Skeletal muscle satellite cell (primary cell): ENCODE measurements around the gene CFAP61.
"Not testable (repeated sequence)": the region's sequence is repeated elsewhere in the genome, so short reads cannot be mapped to it uniquely, and the experiment has no call there.

Experiments used
- H3K27me3 ChIP-seq: 2 replicates; pipeline ENCODE4 v1.7.0; 2013; ENCODE audit warnings: low read length; ENCODE audit not compliant: control insufficient read depth, insufficient read depth
- H3K36me3 ChIP-seq: 2 replicates; pipeline ENCODE4 v1.7.0; 2013; ENCODE audit warnings: mild to moderate bottlenecking, control low read depth, low read length; ENCODE audit not compliant: insufficient read depth
- H3K4me1 ChIP-seq: 2 replicates; pipeline ENCODE4 v1.7.0; 2013; ENCODE audit warnings: low read length; ENCODE audit not compliant: control insufficient read depth, insufficient read depth
- H3K4me2 ChIP-seq: 2 replicates; pipeline ENCODE4 v1.7.0; 2013; ENCODE audit warnings: mild to moderate bottlenecking, low read length
- H3K4me3 ChIP-seq: 2 replicates; pipeline ENCODE4 v1.7.0; 2013; ENCODE audit warnings: low read length
- H3K9ac ChIP-seq: 2 replicates; pipeline ENCODE4 v1.7.0; 2013; ENCODE audit warnings: mild to moderate bottlenecking, low read depth, low read length, moderate library complexity
- H3K9me3 ChIP-seq: replicated peaks from 2 replicates; pipeline ENCODE4 v1.7.0; 2013; ENCODE audit warnings: mild to moderate bottlenecking, control low read depth, low read length

Gene CFAP61

DNA sequence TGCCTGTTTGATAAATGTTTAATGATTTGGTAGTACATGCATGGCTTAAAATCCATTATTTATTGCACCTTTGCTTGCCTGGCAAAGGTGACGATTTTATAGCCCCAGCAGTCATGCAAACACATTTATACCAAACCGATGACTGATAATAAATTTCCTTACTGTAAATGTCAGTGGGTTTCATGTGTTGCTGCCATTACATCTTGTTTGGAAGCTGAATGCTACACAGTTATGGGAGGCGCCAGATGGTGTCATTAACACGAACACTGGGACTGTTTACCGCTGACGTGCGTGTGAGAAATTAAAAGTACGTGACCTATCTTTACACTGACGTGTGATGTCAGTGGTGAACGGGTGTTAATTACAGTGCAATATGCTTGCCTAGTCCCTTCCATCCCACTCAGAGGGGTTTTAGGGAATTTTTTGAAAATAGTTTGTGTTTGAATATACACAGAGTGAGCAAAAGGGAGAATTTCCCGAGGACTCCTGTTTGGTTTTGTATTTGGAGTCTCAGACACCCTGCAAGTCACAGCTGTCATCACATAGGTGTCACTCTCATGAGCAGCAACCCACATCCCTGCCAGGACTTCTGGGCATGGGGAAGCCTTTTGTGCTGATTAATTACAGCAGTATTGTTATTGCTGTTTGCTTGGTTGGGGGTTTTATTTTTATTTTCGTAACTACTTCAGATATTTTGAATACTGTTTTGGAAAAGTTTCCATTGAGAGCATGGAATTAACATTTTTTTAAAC lies 163.8 kb downstream of the CFAP61 start:
- Histone ChIP-seq H3K27me3 (no peaks in the 10 kb centered on the region), H3K9ac (no peak overlapping the region), H3K36me3 (no peaks in the 10 kb centered on the region), H3K4me3 (no peak overlapping the region), H3K4me1 (peaks cover 2% of the 10 kb centered on the region), H3K4me2 (no peak overlapping the region), H3K9me3 (no peaks in the 10 kb centered on the region)

DNA sequence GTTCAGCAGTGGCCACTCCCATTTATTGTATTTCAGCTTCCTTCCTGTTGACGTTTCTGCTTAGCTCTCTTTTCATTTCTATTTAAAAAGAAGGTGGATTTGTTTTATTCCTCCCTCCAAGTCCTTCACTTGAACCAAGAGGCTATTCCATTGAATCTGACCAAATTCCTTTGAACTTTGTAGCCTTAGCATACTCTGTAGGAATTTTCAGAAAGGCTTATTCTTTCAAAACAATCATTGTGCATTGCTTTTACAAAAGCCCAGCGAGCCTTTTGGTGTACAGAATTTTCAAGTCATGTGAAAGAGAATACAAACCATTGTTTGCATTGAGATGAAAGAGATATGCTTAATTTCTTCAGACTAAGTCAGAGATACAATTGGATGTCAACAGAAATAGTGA lies 164.6 kb downstream of the CFAP61 start:
- H3K36me3 ChIP-seq = no peaks in the 10 kb centered on the region
- H3K9ac ChIP-seq = no peak overlapping the region

DNA sequence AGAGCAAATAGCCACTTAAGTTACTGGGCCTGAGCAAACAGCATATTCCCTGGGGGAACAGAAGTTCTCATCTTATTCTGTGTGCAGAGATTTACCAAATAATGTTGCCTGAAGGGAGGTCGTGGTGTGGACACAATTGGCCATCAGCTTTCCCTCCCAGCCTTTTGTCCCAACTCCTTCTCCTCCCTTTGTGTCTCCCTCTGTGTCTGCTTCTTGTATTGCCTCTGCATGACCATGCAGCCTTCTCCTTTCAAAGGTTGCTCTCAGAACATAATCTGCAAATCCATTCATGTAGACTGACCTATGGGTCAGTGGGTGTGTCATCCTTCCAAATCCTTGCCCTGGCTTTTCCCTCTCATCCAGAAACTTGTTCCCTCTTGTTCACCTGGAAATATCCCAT lies 165.3 kb downstream of the CFAP61 start:
- Histone ChIP-seq H3K27me3 (no peaks in the 10 kb centered on the region), H3K4me3 (no peak overlapping the region), H3K4me1 (no peaks in the 10 kb centered on the region), H3K36me3 (no peaks in the 10 kb centered on the region), H3K9ac (no peak overlapping the region), H3K4me2 (no peak overlapping the region), H3K9me3 (no peaks in the 10 kb centered on the region)

More for the DNA sequence above, 164.6 kb downstream of the CFAP61 start:
- H3K9me3 ChIP-seq = no peaks in the 10 kb centered on the region
- H3K4me3 ChIP-seq = no peak overlapping the region
- H3K4me2 ChIP-seq = no peak overlapping the region
- H3K4me1 ChIP-seq = no peaks in the 10 kb centered on the region
- no peaks in the 10 kb centered on the region for H3K27me3 ChIP-seq

DNA sequence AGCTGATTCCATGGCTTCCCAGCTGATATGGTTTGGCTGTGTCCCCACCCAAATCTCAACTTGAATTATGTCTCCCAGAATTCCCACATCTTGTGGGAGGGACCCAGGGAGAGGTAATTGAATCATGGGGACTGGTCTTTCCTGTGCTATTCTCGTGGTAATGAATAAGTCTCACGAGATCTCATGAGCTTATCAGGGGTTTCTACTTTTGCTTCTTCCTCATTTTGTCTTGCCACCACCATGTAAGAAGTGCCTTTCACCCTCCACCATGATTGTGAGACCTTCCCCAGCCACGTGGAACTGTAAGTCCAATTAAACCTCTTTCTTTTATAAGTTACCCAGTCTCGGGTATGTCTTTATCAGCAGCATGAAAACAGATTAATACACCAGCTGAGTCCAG lies 165.8 kb downstream of the CFAP61 start:
- not testable (repeated sequence) for H3K4me2 ChIP-seq, H3K9me3 ChIP-seq, H3K4me3 ChIP-seq, H3K27me3 ChIP-seq, H3K9ac ChIP-seq, H3K4me1 ChIP-seq, H3K36me3 ChIP-seq

DNA sequence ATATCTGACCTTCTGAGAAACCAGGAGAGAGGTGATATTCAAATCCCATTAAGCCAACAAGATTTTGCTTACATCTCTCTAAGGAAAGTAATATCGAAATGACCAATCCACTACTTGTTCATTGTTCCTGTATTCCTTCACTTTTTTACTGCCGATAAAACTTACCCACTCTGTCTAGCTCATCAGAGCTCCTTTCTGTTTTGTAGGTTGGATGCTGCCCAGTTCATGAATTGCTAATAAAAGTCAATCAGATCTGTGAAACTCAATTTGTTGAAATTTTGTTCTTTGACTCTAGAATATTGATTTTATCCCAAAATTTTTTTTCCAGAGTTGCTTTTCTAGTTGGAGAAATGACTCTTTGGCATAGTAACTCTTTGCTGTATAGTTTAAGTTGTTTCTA lies 166.7 kb downstream of the CFAP61 start:
- Histone ChIP-seq H3K27me3 (no peaks in the 10 kb centered on the region), H3K9ac (no peak overlapping the region), H3K36me3 (no peaks in the 10 kb centered on the region), H3K4me2 (no peak overlapping the region), H3K9me3 (no peaks in the 10 kb centered on the region), H3K4me3 (no peak overlapping the region), H3K4me1 (no peaks in the 10 kb centered on the region)

DNA sequence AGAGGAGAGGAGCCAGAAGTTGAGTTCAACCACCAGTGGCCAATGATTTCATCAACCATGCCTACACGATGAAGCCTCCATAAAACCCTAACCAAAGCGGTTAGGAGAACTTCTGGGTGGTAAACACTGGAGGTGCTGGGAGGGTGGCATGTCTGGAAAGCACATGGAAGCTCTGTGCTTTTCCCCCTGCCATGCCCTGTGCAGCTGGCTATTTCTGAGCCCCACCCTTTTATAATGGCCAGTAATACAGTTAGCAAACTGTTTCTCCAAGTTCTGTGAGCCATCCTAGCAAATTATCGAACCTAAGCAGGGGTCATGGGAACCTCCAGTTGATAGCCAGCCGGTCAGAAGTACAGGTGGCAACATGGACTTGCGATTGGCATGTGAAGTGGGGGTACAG lies 167.8 kb downstream of the CFAP61 start:
- H3K9ac ChIP-seq = no peak overlapping the region
- H3K4me3 ChIP-seq = no peak overlapping the region
- H3K27me3 ChIP-seq = peaks cover under 1% of the 10 kb centered on the region

DNA sequence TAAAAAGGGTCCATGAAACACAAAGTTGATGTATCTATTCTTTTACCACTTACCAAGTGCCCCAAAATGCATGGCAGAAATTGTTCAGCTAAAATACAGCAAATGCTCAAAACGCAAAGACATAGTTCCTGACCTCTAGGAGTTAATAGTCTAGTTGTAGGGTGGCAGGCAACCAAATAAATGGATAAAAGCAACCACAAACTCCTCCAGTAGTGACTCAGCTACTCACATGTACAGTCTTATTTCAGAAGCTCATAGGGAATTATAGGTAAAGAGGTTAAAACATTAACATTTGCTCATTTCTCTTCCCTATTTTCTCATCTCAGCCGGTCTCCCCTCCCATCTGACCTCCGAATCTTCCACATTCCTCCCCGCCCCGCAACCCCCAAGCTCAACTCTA lies 171.6 kb downstream of the CFAP61 start:
- Histone ChIP-seq H3K36me3 (no peaks in the 10 kb centered on the region), H3K27me3 (peaks cover 3% of the 10 kb centered on the region), H3K4me3 (no peak overlapping the region), H3K9ac (no peak overlapping the region), H3K9me3 (no peaks in the 10 kb centered on the region), H3K4me2 (no peak overlapping the region), H3K4me1 (no peaks in the 10 kb centered on the region)

More for the DNA sequence above, 167.8 kb downstream of the CFAP61 start:
- Histone ChIP-seq H3K9me3 (no peaks in the 10 kb centered on the region), H3K4me2 (no peak overlapping the region), H3K36me3 (no peaks in the 10 kb centered on the region), H3K4me1 (no peaks in the 10 kb centered on the region)

DNA sequence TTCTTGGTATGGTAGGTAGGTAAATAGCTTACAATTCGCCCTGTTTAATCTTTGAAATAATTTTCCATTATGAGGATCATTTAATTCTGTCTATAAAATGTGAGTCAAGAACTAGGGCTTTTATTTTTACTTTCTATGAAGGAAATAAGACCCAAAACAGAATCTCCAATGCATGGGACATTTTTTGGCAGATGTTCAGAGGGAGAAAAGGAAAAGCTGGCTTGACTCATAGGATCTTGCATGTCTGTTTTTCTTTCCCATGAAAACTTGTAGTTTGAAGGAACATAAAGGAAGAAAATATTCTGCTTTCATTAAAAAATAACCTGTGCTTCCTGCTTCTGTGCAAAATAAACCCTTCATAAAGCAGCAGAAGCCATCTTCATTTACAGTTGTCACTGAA lies 172.5 kb downstream of the CFAP61 start:
- H3K4me3 ChIP-seq = no peak overlapping the region
- no peak overlapping the region for H3K4me2 ChIP-seq
- no peaks in the 10 kb centered on the region for H3K36me3 ChIP-seq
- H3K27me3 ChIP-seq = peaks cover 3% of the 10 kb centered on the region
- H3K4me1 ChIP-seq = no peaks in the 10 kb centered on the region
- no peak overlapping the region for H3K9ac ChIP-seq
- no peaks in the 10 kb centered on the region for H3K9me3 ChIP-seq

DNA sequence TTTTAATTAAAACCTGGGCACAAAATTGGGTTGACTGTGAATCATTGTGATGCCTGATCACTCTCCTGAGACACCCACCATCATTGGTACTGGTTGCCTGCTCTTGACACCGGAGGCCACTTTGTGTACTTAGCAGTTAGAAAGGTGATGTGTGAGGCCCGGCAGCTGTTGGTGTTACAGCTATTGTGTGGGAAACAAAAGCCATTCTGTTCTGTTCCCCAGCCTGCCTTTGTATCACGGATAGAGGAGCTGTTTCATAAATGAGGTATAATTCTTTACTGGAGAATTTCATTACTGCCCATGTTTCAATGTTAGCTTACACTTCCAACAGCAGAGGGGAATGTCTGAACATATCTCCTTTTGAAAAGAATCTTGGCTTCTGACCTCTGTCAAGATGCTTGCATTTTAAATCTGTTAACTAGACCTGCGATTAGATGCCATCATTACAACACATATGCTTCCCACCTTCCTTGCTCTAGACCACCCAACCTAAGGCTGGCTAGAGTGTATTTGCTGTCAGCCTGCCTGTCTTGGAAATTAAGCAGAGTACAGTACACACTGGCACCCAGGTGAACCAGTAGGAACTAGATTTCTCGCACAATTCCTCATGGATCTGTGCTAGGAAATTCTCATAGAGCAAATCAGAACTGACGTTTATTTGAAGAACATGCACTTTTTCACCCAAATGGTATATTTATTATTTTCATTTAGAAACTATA lies 173.2 kb downstream of the CFAP61 start:
- no peak overlapping the region for H3K9ac ChIP-seq
- H3K4me1 ChIP-seq = no peaks in the 10 kb centered on the region
- no peaks in the 10 kb centered on the region for H3K36me3 ChIP-seq
- no peaks in the 10 kb centered on the region for H3K9me3 ChIP-seq
- peaks cover 3% of the 10 kb centered on the region for H3K27me3 ChIP-seq
- no peak overlapping the region for H3K4me3 ChIP-seq
- no peak overlapping the region for H3K4me2 ChIP-seq

DNA sequence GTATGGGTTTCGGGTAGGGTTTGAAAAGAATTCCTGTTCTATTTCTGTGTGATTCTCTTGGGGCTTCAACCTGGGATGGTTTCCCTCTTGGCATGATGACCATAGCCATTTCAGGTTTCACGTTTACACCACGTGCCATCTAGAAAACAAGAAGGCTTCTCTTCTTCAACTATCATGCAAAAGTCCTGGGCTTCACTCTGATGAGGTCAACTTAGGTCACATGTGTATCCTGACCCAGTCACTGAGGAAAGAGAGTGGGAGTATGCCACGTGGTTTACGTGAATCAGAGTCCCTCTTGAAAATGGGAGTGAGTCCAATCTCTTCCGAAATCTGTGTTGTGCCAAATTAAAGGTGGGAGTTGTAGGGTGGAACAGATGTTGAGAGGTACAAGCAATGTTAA lies 174.2 kb downstream of the CFAP61 start:
- H3K4me2 ChIP-seq = no peak overlapping the region
- no peak overlapping the region for H3K4me3 ChIP-seq
- H3K9me3 ChIP-seq = no peaks in the 10 kb centered on the region
- H3K27me3 ChIP-seq = peaks cover 3% of the 10 kb centered on the region
- no peaks in the 10 kb centered on the region for H3K4me1 ChIP-seq
- H3K9ac ChIP-seq = no peak overlapping the region
- H3K36me3 ChIP-seq = no peaks in the 10 kb centered on the region

DNA sequence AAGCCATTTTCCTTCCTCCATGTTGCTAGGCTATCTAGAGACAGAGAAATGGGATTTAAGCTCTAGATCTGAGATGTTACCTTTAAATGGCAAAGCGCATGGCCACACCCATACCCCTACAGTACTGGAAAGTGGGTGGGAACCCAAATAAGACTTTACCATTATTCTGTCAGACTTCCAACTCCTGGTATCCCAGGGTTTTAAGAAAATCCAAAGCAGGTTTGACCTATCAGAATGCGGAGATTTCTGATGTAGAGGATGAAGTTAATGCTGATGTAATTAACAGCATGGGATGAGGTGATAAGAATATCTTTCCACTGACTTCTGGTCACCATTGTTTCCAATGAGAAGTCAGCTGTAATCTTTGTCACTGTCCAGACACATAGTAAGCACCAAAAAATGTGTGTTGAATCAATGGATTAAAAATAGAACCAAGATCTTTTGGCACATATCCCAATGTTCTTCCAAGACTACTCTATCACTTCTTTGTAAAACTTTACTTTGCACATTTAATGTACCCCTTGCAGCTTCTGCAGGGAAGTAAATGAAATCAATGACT lies 174.8 kb downstream of the CFAP61 start:
- Histone ChIP-seq H3K4me3 (no peak overlapping the region), H3K4me2 (no peak overlapping the region), H3K4me1 (no peaks in the 10 kb centered on the region), H3K27me3 (peaks cover 3% of the 10 kb centered on the region), H3K9ac (no peak overlapping the region), H3K36me3 (no peaks in the 10 kb centered on the region), H3K9me3 (no peaks in the 10 kb centered on the region)
